PFSK-1 (cell line): ENCODE data around the gene ZNF581.

Experiments used
- FOXP2 ChIP-seq: optimal IDR thresholded peaks from 2 replicates; pipeline ENCODE3; 2011; ENCODE audit warnings: borderline replicate concordance, control low read depth, inconsistent platforms; ENCODE audit not compliant: insufficient read depth; ENCODE audit errors: extremely low read length, extremely low read depth
- POLR2AphosphoS5 ChIP-seq: IDR thresholded peaks from 2 replicates; pipeline ENCODE4 v1.6.1; 2012; ENCODE audit warnings: low read depth, mild to moderate bottlenecking, control low read depth, low read length, moderate library complexity
- REST ChIP-seq, 2 experiments: IDR thresholded peaks; 2 replicates each; pipeline versions ENCODE4 v1.6.1 to v1.8.0; 2011 to 2012; ENCODE audit warnings: low read depth in 2 of 2, low read length in 2 of 2, control low read depth in 1 of 2, inconsistent platforms in 1 of 2, mild to moderate bottlenecking in 1 of 2, moderate library complexity in 1 of 2; ENCODE audit not compliant: insufficient read depth in 1 of 2
- SIN3A ChIP-seq: IDR thresholded peaks from 2 replicates; pipeline ENCODE4 v1.6.1; 2012; ENCODE audit warnings: mild to moderate bottlenecking, low read length, moderate library complexity, borderline replicate concordance; ENCODE audit not compliant: insufficient read depth
- TAF1 ChIP-seq: IDR thresholded peaks from 2 replicates; pipeline ENCODE4 v1.6.1; 2012; ENCODE audit warnings: low read length, control low read depth, borderline replicate concordance; ENCODE audit not compliant: insufficient read depth

The ZNF581 gene

GRCh38 chr19:55690109-55690768 lies 46.8 kb downstream of the ZNF581 start:
- TF ChIP-seq FOXP2 (no peak), SIN3A (no peak), POLR2AphosphoS5 (no peak), REST (IDR thresholded peaks at IDR 0.05; ENCODE audit: insufficient read depth in 1 of 2, low read depth in 2 of 2, low read length in 2 of 2) (no peak), TAF1 (no peak)

- TF ChIP-seq TAF1 (no peak), REST (IDR thresholded peaks at IDR 0.05; ENCODE audit: insufficient read depth in 1 of 2, low read depth in 2 of 2, low read length in 2 of 2) (no peak), FOXP2 (no peak), POLR2AphosphoS5 (no peak), SIN3A (no peak)
Measured at GRCh38 chr19:55690769-55691545, 47.5 kb downstream of the ZNF581 start.

- TF ChIP-seq FOXP2 (no peak), SIN3A (no peak), POLR2AphosphoS5 (no peak), REST (IDR thresholded peaks at IDR 0.05; ENCODE audit: insufficient read depth in 1 of 2, low read depth in 2 of 2, low read length in 2 of 2) (no peak), TAF1 (no peak)
Measured at GRCh38 chr19:55691561-55692481, 48.4 kb downstream of the ZNF581 start.

GRCh38 chr19:55692681-55693081 lies 49.2 kb downstream of the ZNF581 start:
- TF ChIP-seq FOXP2 (no peak), SIN3A (no peak), REST (IDR thresholded peaks at IDR 0.05; ENCODE audit: insufficient read depth in 1 of 2, low read depth in 2 of 2, low read length in 2 of 2) (no peak), TAF1 (no peak), POLR2AphosphoS5 (no peak)
